Right kidney (tissue), 1 donor: ENCODE measurements around the gene HPCAL1.

ENCODE experiments used
- DNase-seq: peaks from one replicate; pipeline ENCODE4 v3.0.0-alpha.2; 2016

Gene HPCAL1

DNA sequence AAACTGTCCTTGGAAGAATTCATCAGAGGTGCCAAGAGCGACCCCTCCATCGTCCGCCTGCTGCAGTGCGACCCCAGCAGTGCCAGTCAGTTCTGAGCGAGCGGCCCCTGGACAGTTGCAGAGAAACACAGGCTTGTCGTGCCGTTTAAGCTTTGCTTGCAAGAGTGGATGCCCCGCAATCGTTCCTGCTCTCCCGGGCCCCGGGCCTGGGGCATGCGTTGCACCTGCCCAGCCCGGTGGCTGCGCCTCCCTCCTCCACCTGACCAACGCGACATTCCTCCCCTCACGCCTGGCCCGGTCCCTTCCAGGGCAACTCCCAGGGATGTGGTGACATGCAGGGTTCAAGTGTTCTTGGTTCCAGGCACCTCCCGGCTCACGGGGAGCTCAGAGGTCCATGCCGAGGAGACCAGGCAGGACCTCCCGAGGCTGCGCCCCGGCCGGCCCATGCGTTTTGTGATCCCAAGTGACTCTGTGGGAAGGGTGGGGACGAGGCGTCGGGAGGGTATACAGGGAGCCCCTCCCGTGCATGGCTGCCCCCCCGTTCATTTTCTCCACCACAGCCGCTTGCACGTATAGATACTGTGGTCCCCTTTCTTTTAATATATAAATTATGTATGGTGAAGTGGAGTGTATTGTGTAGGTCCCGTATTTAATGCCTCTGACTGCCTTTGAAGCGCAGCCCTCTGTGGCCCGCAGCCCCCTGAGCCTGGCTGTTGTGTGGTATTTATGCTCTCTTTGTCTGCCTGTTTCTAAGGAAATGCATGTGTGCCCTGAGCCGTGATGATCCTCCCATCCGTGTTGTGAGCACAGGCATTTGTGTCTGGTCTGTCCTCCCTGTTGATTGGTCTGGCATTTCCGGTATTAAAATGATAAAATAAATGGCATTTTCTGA, 124.3 kb downstream of the HPCAL1 start:
- peak; percentile 49 for DNase-seq

- peak; percentile 56 for DNase-seq
These were observed 124.9 kb downstream of the HPCAL1 start for GRCh38 chr2:10427618-10427949.

GRCh38 chr2:10428355-10428754, 125.7 kb downstream of the HPCAL1 start:
- DNase-seq = no peak

GRCh38 chr2:10428924-10429323, 126.2 kb downstream of the HPCAL1 start:
- no peak for DNase-seq

- no peak for DNase-seq
These were observed 128.3 kb downstream of the HPCAL1 start for GRCh38 chr2:10430886-10431622.

GRCh38 chr2:10431797-10432196, 129.1 kb downstream of the HPCAL1 start:
- DNase-seq = no peak

DNA sequence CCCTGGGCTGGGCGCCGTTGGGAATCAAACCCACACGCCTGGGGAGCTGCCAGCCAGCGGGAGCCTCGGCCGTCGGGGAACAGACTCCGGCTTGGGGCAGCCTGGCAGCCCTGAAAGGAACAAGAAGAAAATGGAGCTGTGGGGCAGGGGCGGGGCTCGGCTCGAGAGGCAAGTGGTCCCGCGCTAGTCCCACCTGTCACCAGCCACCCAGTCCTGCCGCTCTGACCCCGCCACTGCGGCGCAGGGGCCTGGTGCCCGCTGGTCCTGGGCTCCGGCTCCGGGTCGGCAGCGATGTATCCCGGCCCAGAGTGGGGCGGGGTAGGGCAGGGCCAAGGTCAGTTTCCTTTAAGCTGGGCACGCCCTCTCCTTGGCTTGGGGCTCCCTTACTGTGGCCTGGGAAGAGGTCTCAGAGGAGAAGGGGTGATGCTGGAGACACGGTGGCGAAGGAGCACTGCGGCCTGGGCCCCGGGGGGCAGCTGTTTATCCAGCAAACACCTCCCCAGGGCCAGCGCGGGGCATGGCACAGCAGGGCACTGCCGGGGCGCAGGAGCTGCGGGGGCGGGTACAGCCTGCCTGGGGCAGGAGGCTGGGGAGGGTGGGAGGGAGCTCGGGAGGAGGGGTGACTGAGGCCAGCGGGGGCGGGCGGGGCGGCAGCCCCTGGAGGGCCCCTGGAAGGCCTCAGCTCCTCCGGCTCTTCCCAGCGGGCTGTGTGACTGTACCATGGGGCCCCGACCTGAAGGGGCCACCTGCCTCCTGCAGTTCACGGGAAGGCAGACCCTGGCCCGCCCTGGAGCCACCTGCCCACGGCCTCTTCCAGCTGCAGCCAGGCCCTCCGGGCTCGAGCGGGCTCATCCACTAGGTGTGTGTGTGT, 129.8 kb downstream of the HPCAL1 start:
- DNase-seq = peak; percentile 75

DNA sequence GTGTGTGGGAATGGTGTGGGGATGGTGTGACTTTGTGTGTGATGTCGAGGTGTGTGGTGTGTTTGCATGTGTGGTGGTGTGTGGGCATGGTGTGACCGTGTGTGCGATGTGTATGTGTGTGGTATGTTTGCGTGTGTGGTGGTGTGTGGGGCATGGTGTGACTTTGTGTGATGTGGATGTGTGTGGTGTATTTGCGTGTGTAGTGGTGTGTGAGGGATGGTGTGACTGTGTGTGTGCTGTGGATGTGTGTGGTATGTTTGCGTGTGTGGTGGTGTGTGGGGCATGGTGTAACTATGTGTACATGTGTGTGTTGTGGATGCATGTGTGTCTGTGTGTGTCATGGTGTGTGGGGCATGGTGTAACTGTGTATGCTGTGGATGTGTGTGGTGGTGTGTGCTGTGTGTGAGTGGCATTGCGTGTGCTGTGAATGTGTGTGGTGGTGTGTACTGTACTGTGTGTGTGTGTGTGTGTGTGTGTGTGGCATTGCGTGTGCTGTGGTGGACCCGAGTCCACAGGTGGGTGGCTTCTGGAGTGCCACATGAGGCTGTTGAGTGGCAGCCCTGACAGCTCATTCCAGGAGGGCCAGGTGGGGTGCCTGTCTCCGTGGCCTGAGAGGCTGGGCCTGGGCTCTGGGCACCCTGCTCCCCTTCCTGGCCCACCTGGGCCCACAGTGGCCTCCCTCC, 130.7 kb downstream of the HPCAL1 start:
- no peak for DNase-seq

DNA sequence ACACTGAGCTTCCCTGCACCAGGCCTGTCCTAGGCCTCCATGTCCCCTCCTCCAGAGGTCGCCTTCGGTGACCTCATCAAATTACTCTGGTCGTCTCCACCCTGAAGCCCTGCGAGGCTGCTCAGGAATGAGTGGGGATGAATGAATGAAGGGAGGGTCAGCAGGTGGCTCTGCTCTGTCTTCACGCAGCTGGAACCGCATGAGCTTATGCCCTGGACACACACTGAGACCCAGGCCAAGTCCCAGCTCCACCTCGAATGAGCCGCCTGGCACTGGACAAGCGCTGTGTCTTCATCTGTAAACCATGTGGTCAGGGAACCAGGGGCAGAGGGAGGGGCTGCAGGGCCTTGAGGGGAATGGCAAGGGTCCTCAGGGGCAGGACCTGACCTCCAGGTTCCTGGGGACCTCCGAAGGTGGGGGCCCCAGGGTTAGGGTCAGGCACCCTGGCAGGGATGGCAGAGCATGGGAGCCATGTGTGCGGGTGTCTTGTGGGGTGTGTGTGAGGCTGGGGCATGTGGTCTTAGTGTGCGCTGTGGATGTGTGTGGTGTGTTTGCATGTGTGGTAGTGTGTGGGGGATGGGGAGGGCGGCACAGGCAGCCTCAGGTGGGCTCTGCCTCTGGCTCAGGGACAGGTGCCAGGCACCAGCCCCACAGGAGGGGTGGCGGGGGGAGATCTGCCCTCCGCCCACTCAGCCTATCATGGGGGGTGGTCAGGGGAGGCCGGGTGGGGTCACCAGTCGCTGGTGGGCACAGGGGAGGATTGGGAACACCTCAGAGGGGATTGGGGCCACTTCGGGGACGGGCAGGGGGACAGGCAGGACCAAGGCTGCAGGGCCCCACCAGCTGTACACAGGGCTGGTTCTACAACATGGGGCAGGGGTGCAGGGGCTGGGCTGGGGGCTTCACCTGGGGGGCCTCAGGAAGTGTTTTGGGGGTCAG, 131.5 kb downstream of the HPCAL1 start:
- no peak for DNase-seq

- DNase-seq = peak; percentile 64
These were observed 132.4 kb downstream of the HPCAL1 start for GRCh38 chr2:10434886-10435819.

GRCh38 chr2:10435820-10436204, 133.1 kb downstream of the HPCAL1 start:
- no peak for DNase-seq

DNA sequence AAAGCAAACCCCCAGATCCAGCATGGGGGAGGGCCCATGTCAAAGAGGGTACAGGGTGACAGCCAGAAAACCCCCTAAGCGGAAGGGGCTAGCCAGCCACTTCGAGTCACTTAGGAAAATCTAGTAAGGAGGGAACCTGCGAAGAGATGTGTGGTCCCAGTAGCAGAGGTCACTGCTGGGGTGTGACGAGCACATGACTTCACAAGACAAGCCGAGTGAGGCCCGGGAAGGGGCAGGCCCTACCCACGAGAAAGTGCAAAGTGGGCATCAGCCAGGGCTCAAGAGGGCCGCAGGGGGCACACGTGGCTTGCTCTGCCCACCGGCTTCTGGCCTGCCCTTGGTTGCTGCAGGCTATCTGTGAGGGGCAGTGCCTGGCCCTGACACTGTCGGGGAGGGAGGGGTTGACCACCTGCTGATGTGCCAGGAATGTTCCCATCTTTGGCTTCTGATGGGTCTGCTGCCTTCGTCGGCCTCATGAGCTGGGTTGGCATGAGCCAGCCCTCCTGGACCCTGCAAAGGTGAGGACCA, 133.9 kb downstream of the HPCAL1 start:
- DNase-seq = no peak

GRCh38 chr2:10437806-10438205, 135.1 kb downstream of the HPCAL1 start:
- DNase-seq = no peak

GRCh38 chr2:10438688-10439087, 136.0 kb downstream of the HPCAL1 start:
- DNase-seq = no peak

GRCh38 chr2:10439185-10439879, 136.6 kb downstream of the HPCAL1 start:
- no peak for DNase-seq

- no peak for DNase-seq
These were observed 137.3 kb downstream of the HPCAL1 start for GRCh38 chr2:10439971-10440370.

- DNase-seq = no peak
These were observed 138.0 kb downstream of the HPCAL1 start for GRCh38 chr2:10440736-10441135.

DNA sequence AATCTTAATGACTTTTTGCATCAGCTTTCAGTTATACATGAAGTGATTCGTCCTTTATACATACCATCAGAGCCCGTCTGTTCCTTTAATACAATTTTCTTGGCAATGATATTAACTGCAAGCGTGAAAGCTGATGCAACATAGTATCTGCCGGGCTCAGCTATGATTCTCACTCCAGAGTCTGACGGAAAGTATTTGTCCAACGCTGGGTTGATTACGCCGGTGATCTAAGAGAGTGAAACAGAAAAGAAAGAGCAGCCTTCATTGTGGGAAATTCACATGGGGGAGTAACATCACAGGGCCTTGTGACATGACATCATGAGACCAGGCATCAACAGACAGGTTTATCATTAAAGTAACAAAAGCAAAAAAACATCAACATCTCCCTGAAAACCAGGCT, 139.2 kb downstream of the HPCAL1 start:
- DNase-seq = no peak
